ENCODE results near the gene ABCC11. TPM values are rescaled to one million over a fixed set of nuclear protein-coding genes. Genes with fewer than 3 reads are reported as not detected.

Gene ABCC11
- total and polyA plus RNA-seq, 2 of the 13 experiments (the other 11 are each of a cell fraction or from before 2014, with no cell fraction given), result 1.0 to 1.4 TPM

GRCh38 chr16:48225456-48225855, 21.9 kb downstream of the ABCC11 start:
- H3K9me3 ChIP-seq (ENCODE audit: low read length), result no peaks in the 10 kb centered on the region
- H4K20me1 ChIP-seq (ENCODE audit: insufficient read depth, low read length), result no peaks in the 10 kb centered on the region
- FAIRE-seq (no peak), ATAC-seq (no peak), DNase-seq (ENCODE audit: low spot score) (no peak)
- intact Hi-C loops (cut with micrococcal nuclease; ENCODE audit: unreplicated experiment) (no loop called here), in situ Hi-C loops (cut with HindIII; ENCODE audit: extremely low pct_ligation_motif_present, low pct_unique_long_range_greater_than_20kb) (no loop called here)
- H3K27me3 ChIP-seq (ENCODE audit: control insufficient read depth in 1 of 2, insufficient read depth in 2 of 2, low read length in 2 of 2), result no peaks in the 10 kb centered on the region; a peak in 1 of 5 replicates
- H3K9ac ChIP-seq (ENCODE audit: insufficient read depth, low read depth, low read length), result no peak overlapping the region
- peaks cover 29% of the 10 kb centered on the region for H3K4me1 ChIP-seq (ENCODE audit: insufficient read depth, low read length)
- no peak overlapping the region for H3K4me2 ChIP-seq (ENCODE audit: low read depth, low read length)
- no peak overlapping the region for H2AFZ ChIP-seq (ENCODE audit: low read length)
- no peaks in the 10 kb centered on the region for H3K36me3 ChIP-seq (replicated peaks in 1 of 2; ENCODE audit: control insufficient read depth in 1 of 2, insufficient read depth in 2 of 2, low read length in 2 of 2)
- WGBS (ENCODE audit: low lambda C conversion rate), result 73% methylated on average over 5 of the region's 5 CpGs
- POLR2A ChIA-PET, result interaction anchor here (0.7 kb wide), 1 partner anchor 365 kb away, joined by 4 read pairs; no protein-coding TSS in a partner anchor
- no TSS peak for BruUV-seq (replicated peaks)
- TF ChIP-seq HNRNPH1 (optimal IDR thresholded peaks at IDR 0.05; ENCODE audit: low read depth, low read length), result no peak
- TF ChIP-seq ZMYM2 (CRISPR knock-in tag; IDR thresholded peaks at IDR 0.05), result no peak
- no peak for TF ChIP-seq POLR2AphosphoS5 (IDR thresholded peaks at IDR 0.05; ENCODE audit: low read depth, low read length)
- TF ChIP-seq PRDM4 (CRISPR knock-in tag; IDR thresholded peaks at IDR 0.05; ENCODE audit: borderline replicate concordance), result no peak
- TF ChIP-seq POGK (CRISPR knock-in tag; conservative IDR thresholded peaks at IDR 0.05), result no peak
- TF ChIP-seq ZNF737 (CRISPR knock-in tag; IDR thresholded peaks at IDR 0.05; ENCODE audit: borderline replicate concordance), result no peak
- H3K79me2 ChIP-seq (ENCODE audit: insufficient read depth, low read length), result no peaks in the 10 kb centered on the region
- CTCF ChIA-PET (ENCODE audit: low intra/inter-chr PET ratio, low total read pairs), result no interaction called here
- no peak overlapping the region for H3K27ac ChIP-seq (ENCODE audit: extremely low read length, insufficient read depth, low read length)
- H3K4me3 ChIP-seq (replicated peaks in 1 of 3; ENCODE audit: insufficient read depth in 1 of 3, low read depth in 2 of 3, low read length in 3 of 3), result no peak overlapping the region

Measured in HepG2 (cell line).